B cell (primary cell): Measurements from ENCODE around the gene CCDC9B.

ENCODE experiments used
- EZH2 ChIP-seq: IDR thresholded peaks from 2 replicates; pipeline ENCODE4 v1.6.1; 2012; ENCODE audit warnings: borderline replicate concordance, low read depth, mild to moderate bottlenecking, moderate library complexity, low read length; ENCODE audit not compliant: insufficient read depth, poor library complexity, severe bottlenecking
- TF ChIP-seq, protein P1 (sequence below): fragments of 200-600 bp; IDR thresholded peaks from one replicate; pipeline ENCODE4 v1.8.0; 2022; ENCODE audit warnings: antibody characterized with exemption, mild to moderate bottlenecking

DNA sequence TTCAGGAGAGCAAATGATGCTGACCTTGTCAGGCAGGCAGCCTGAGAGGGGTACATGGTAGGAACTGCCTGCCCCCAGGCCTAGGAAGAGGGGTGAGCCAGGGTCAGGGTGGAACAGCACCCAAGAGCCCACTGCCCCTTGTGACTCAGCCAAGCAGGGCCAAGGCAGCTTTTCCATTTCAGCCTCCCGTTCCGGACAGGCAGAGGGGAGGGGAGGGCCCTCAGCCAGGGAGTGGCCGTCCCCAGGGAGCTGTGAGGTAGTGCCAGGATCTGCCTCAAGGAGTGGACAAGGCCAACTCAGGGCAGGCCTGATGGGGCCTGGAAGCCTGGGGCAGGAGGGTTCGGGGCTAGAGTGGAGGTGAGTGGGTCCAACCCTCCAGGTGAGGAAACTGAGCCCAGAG lies 52.8 kb downstream of the CCDC9B start:
- TF ChIP-seq, protein P1, sequence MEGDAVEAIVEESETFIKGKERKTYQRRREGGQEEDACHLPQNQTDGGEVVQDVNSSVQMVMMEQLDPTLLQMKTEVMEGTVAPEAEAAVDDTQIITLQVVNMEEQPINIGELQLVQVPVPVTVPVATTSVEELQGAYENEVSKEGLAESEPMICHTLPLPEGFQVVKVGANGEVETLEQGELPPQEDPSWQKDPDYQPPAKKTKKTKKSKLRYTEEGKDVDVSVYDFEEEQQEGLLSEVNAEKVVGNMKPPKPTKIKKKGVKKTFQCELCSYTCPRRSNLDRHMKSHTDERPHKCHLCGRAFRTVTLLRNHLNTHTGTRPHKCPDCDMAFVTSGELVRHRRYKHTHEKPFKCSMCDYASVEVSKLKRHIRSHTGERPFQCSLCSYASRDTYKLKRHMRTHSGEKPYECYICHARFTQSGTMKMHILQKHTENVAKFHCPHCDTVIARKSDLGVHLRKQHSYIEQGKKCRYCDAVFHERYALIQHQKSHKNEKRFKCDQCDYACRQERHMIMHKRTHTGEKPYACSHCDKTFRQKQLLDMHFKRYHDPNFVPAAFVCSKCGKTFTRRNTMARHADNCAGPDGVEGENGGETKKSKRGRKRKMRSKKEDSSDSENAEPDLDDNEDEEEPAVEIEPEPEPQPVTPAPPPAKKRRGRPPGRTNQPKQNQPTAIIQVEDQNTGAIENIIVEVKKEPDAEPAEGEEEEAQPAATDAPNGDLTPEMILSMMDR, result no peak
- no peak for TF ChIP-seq EZH2
